Measurements from ENCODE around the gene NECTIN3.

NECTIN3 gene

GRCh38 chr3:111081008-111081545, 9.5 kb downstream of the NECTIN3 start:
- DNase-seq (ENCODE audit: low read depth in 1 of 2, low spot score in 1 of 2): no peak

GRCh38 chr3:111084911-111085310, 13.3 kb downstream of the NECTIN3 start:
- DNase-seq (ENCODE audit: low read depth in 1 of 2, low spot score in 1 of 2): no peak

- DNase-seq (ENCODE audit: low read depth in 1 of 2, low spot score in 1 of 2): no peak
Observed at GRCh38 chr3:111087924-111088469, 16.4 kb downstream of the NECTIN3 start.

- DNase-seq (ENCODE audit: low read depth in 1 of 2, low spot score in 1 of 2): no peak
Observed at GRCh38 chr3:111096487-111097209, 25.0 kb downstream of the NECTIN3 start.

- DNase-seq (ENCODE audit: low read depth in 1 of 2, low spot score in 1 of 2): no peak
Observed at GRCh38 chr3:111103807-111104206, 32.2 kb downstream of the NECTIN3 start.

- DNase-seq (ENCODE audit: low read depth in 1 of 2, low spot score in 1 of 2): no peak
Observed at GRCh38 chr3:111106993-111107661, 35.5 kb downstream of the NECTIN3 start.

GRCh38 chr3:111107662-111108035, 36.0 kb downstream of the NECTIN3 start:
- no peak for DNase-seq (ENCODE audit: low read depth in 1 of 2, low spot score in 1 of 2)

GRCh38 chr3:111112913-111113312, 41.3 kb downstream of the NECTIN3 start:
- DNase-seq (ENCODE audit: low read depth in 1 of 2, low spot score in 1 of 2): no peak

GRCh38 chr3:111128884-111129283, 57.3 kb downstream of the NECTIN3 start:
- DNase-seq (ENCODE audit: low read depth in 1 of 2, low spot score in 1 of 2): no peak

GRCh38 chr3:111130827-111131226, 59.2 kb downstream of the NECTIN3 start:
- no peak for DNase-seq (ENCODE audit: low read depth in 1 of 2, low spot score in 1 of 2)

- DNase-seq (ENCODE audit: low read depth in 1 of 2, low spot score in 1 of 2): no peak
Observed at GRCh38 chr3:111134302-111134701, 62.7 kb downstream of the NECTIN3 start.

GRCh38 chr3:111151438-111151837, 79.8 kb downstream of the NECTIN3 start:
- no peak for DNase-seq (ENCODE audit: low read depth in 1 of 2, low spot score in 1 of 2)

- DNase-seq (ENCODE audit: low read depth in 1 of 2, low spot score in 1 of 2): no peak
Observed at GRCh38 chr3:111152496-111152895, 80.9 kb downstream of the NECTIN3 start.

- no peak for DNase-seq (ENCODE audit: low read depth in 1 of 2, low spot score in 1 of 2)
Observed at GRCh38 chr3:111156517-111156916, 84.9 kb downstream of the NECTIN3 start.

GRCh38 chr3:111159391-111159790, 87.8 kb downstream of the NECTIN3 start:
- no peak for DNase-seq (ENCODE audit: low read depth in 1 of 2, low spot score in 1 of 2)

GRCh38 chr3:111164621-111165020, 93.0 kb downstream of the NECTIN3 start:
- DNase-seq (ENCODE audit: low read depth in 1 of 2, low spot score in 1 of 2): no peak

GRCh38 chr3:111165411-111165810, 93.8 kb downstream of the NECTIN3 start:
- DNase-seq (ENCODE audit: low read depth in 1 of 2, low spot score in 1 of 2): no peak

GRCh38 chr3:111173328-111173900, 101.8 kb downstream of the NECTIN3 start:
- no peak for DNase-seq (ENCODE audit: low read depth in 1 of 2, low spot score in 1 of 2)

GRCh38 chr3:111173906-111174305, 102.3 kb downstream of the NECTIN3 start:
- no peak for DNase-seq (ENCODE audit: low read depth in 1 of 2, low spot score in 1 of 2)

- DNase-seq (ENCODE audit: low read depth in 1 of 2, low spot score in 1 of 2): no peak
Observed at GRCh38 chr3:111190518-111190917, 118.9 kb downstream of the NECTIN3 start.

- no peak for DNase-seq (ENCODE audit: low read depth in 1 of 2, low spot score in 1 of 2)
Observed at GRCh38 chr3:111193472-111193871, 121.9 kb downstream of the NECTIN3 start.

- DNase-seq (ENCODE audit: low read depth in 1 of 2, low spot score in 1 of 2): no peak
Observed at GRCh38 chr3:111194048-111194447, 122.4 kb downstream of the NECTIN3 start.

Data from activated T-helper 1 cell treated with anti-CD3 and anti-CD28 coated beads, Interleukin-2, amount 50 U/mL, for 16 hours (primary cell).